Ectodermal cell (in vitro differentiated cells): ENCODE results near the gene PRMT1.
A peak's percentile ranks its signal among the peaks of the same experiment; 100 is the strongest.

ENCODE experiments used
- H3K27ac ChIP-seq: 2 replicates; pipeline ENCODE4 v1.7.0; 2013; ENCODE audit warnings: mild to moderate bottlenecking, low read depth, low read length; ENCODE audit not compliant: insufficient read depth, poor library complexity, severe bottlenecking
- H3K27me3 ChIP-seq: 2 replicates; pipeline ENCODE4 v1.7.0; 2013; ENCODE audit warnings: mild to moderate bottlenecking, low read length; ENCODE audit not compliant: insufficient read depth, control insufficient read depth, poor library complexity, severe bottlenecking
- H3K36me3 ChIP-seq: one replicate; pipeline ENCODE4 v1.7.0; 2013; ENCODE audit warnings: low read length; ENCODE audit not compliant: control insufficient read depth, insufficient read depth
- H3K4me1 ChIP-seq: one replicate; pipeline ENCODE4 v1.7.0; 2013; ENCODE audit warnings: low read length; ENCODE audit not compliant: control insufficient read depth, insufficient read depth
- H3K4me3 ChIP-seq: 2 replicates; pipeline ENCODE4 v1.7.0; 2013; ENCODE audit warnings: low read depth, low read length, control low read depth; ENCODE audit not compliant: insufficient read depth
- H3K9me3 ChIP-seq: 2 replicates; pipeline ENCODE4 v1.7.0; 2013; ENCODE audit warnings: mild to moderate bottlenecking, low read length, moderate library complexity; ENCODE audit not compliant: control insufficient read depth
- WGBS, 2 experiments: methylation state at CpG; one replicate each; pipeline ENCODE4 v1.1.7; 2013; ENCODE audit warnings: missing lambda C conversion rate in 2 of 2; 5-methylcytosine and 5-hydroxymethylcytosine counted together

PRMT1 gene

GRCh38 chr19:49672131-49672919 is 4.7 kb upstream of the PRMT1 start:
- H3K27ac ChIP-seq: no peak overlapping the region
- H3K9me3 ChIP-seq: no peaks in the 10 kb centered on the region
- H3K36me3 ChIP-seq: peaks cover 17% of the 10 kb centered on the region
- WGBS, 2 experiments: 31 to 33% methylated on average over 28 of the region's 28 CpGs
- no peaks in the 10 kb centered on the region for H3K27me3 ChIP-seq
- peaks cover 6% of the 10 kb centered on the region for H3K4me1 ChIP-seq
- no peak overlapping the region for H3K4me3 ChIP-seq

GRCh38 chr19:49676136-49676783 is 811 bp upstream of the PRMT1 start:
- H3K27me3 ChIP-seq: no peaks in the 10 kb centered on the region
- peaks cover 8% of the 10 kb centered on the region for H3K36me3 ChIP-seq
- no peaks in the 10 kb centered on the region for H3K9me3 ChIP-seq
- peak overlapping the region; percentile 99 for H3K27ac ChIP-seq
- H3K4me3 ChIP-seq: peak overlapping the region; percentile 40
- H3K4me1 ChIP-seq: peaks cover 26% of the 10 kb centered on the region
- WGBS, 2 experiments: 1% methylated on average over 27 of the region's 27 CpGs

GRCh38 chr19:49676784-49677230 is 264 bp upstream of the PRMT1 start:
- Histone ChIP-seq H3K27ac (peak overlapping the region; percentile 99), H3K36me3 (peaks cover 10% of the 10 kb centered on the region), H3K27me3 (no peaks in the 10 kb centered on the region), H3K4me1 (peaks cover 24% of the 10 kb centered on the region), H3K4me3 (peak overlapping the region; percentile 78), H3K9me3 (no peaks in the 10 kb centered on the region)
- 0 to 1% methylated on average over 34 of the region's 34 CpGs for WGBS, 2 experiments

DNA sequence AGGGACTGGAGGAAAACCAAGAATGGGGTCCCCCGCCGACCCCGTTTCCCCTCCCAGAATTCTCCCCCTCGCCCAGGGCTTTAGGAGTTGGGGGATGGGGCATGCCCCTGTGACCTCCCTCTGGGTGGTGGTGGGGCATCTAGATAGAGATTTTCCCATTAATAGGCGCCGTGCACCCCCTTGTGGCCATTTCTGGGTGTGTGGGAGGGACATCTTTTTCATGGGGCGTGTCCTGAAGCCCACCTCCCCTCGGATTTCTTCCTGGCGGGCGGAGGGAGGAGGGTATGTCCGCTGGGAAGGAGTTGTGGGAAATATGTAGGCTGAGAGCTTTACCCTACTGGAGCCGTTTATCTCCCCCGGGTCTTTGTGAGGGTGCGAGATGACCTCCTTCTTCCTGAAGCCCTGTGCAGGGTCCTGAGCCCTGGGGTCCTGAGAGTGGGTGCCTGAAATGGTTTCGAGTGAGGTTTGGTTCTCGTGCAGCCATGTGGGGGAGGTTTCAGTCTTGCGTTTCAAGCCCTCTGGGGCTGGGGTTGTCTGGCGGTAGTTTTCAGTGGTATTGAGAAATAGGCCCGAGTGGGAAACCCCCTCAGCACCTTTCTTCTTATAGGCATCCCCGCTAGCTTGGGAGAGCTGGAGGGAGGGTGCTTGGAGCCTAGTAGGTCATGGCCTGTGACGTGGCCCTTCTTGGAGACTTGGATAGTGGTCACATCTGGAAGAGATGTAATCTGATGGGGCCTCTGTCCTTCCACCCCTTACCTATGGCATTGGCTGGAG is 1.0 kb downstream of the PRMT1 start:
- peaks cover 20% of the 10 kb centered on the region for H3K4me1 ChIP-seq
- no peaks in the 10 kb centered on the region for H3K9me3 ChIP-seq
- peaks cover 17% of the 10 kb centered on the region for H3K36me3 ChIP-seq
- H3K4me3 ChIP-seq: peak overlapping the region; percentile 78
- H3K27ac ChIP-seq: peak overlapping the region; percentile 93
- H3K27me3 ChIP-seq: no peaks in the 10 kb centered on the region
- 4 to 5% methylated on average over 21 of the region's 21 CpGs for WGBS, 2 experiments

DNA sequence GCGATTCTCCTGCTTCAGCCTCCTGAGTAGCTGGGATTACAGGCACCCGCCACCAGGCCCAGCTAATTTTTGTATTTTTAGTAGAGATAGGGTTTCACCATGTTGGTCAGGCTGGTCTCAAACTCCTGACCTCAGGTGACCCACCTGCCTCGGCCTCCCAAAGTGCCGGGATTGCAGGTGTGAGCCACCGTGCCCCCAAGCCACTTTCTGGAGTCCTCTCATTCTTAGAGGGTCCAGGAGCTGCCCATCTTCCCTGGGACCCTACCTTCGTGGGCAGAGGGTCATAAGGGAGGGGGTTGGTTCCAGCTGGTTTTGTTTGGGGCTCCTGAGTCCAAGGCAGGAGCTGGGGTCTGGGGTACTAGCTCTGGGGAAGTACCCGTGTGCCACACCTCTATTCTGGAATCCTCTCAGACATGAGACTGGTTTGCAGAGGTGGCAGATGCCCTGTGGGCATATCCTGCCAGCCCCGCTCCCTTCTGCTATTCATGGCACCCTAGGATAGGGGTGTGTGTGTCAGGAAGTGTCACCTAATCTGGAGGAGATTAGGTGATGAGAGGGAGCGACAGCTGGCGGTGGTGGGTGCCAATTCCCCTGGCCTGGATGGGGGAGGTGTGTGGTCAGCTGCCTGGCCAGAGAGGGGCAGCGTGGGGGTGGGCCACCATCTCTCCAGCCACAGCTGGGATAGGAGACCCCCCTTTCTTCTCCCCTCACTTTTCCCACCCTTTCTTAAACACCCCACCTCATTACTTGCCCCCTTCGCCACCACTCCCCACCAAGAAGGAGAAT is 2.1 kb downstream of the PRMT1 start:
- Histone ChIP-seq H3K27ac (peak overlapping the region; percentile 76), H3K4me1 (peaks cover 20% of the 10 kb centered on the region), H3K27me3 (no peaks in the 10 kb centered on the region)

GRCh38 chr19:49679771-49680413 is 2.8 kb downstream of the PRMT1 start:
- Histone ChIP-seq H3K4me1 (peaks cover 20% of the 10 kb centered on the region), H3K27ac (peak overlapping the region; percentile 76), H3K9me3 (no peaks in the 10 kb centered on the region), H3K4me3 (peak overlapping the region; percentile 31), H3K27me3 (no peaks in the 10 kb centered on the region), H3K36me3 (peaks cover 28% of the 10 kb centered on the region)
- WGBS, 2 experiments: 41 to 52% methylated on average over 9 to 10 of the region's 10 CpGs

More for the DNA sequence above, 2.1 kb downstream of the PRMT1 start:
- 74 to 78% methylated on average over 12 of the region's 12 CpGs for WGBS, 2 experiments
- Histone ChIP-seq H3K9me3 (no peaks in the 10 kb centered on the region), H3K4me3 (peak overlapping the region; percentile 31), H3K36me3 (peaks cover 23% of the 10 kb centered on the region)

DNA sequence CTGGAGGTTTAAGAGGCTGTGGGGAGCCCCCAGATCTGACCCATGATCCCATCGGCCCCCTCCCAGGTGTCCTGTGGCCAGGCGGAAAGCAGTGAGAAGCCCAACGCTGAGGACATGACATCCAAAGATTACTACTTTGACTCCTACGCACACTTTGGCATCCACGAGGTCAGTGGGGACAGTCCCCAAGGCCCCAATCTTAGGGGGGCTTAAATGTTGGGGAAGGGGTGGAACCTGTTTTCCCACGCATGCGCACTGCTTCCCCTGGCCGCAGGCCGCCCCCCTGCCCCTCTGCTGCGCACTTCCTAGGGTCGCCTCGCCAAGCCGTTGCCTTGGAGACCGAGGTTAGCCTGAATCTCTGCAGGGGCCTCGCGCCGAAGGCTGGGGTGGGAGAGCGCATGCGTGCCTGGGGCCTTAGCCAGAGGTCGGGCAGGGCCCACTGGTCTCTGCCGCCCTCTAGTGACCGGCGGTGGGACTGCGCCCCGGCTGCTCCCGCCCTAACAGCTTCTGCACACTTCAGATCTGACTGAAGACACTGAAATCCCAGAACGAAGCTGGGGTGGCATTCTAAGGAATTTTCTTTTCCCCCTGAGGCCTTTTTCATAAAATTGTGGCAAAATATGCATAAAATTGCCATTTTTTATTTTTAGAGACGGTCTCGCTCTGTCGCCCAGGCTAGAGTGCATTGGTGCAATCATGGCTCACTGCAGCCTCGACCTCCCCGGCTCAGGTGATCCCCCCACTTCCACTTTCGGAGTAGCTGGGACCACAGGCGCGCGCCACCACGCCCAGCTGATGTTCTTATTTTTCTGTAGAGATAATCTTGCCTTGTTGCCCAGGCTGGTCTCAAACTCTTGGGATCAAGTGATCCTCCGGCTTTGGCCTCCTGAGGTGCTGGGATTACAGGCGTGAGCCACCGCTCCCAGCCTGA is 3.6 kb downstream of the PRMT1 start:
- WGBS, 2 experiments: 36 to 37% methylated on average over 40 of the region's 40 CpGs
- Histone ChIP-seq H3K27me3 (no peaks in the 10 kb centered on the region), H3K36me3 (peaks cover 32% of the 10 kb centered on the region), H3K27ac (peak overlapping the region; percentile 76), H3K9me3 (no peaks in the 10 kb centered on the region), H3K4me3 (peak overlapping the region; percentile 31), H3K4me1 (peaks cover 20% of the 10 kb centered on the region)

DNA sequence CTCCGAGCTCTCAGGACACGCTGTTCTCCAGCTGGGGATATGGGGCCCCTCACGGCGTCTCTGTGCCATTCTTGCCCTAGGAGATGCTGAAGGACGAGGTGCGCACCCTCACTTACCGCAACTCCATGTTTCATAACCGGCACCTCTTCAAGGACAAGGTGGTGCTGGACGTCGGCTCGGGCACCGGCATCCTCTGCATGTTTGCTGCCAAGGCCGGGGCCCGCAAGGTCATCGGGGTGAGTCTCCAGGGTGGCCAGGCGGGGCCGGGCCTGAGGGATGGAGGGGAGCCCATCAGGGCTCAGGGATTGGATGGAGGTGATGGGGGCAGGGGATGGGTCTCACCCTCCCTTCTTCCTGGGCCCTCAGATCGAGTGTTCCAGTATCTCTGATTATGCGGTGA is 4.8 kb downstream of the PRMT1 start:
- Histone ChIP-seq H3K27me3 (no peaks in the 10 kb centered on the region), H3K4me1 (peaks cover 20% of the 10 kb centered on the region), H3K27ac (no peak overlapping the region), H3K4me3 (no peak overlapping the region), H3K36me3 (peaks cover 32% of the 10 kb centered on the region), H3K9me3 (no peaks in the 10 kb centered on the region)
- WGBS, 2 experiments: 96% methylated on average over 19 of the region's 19 CpGs
